GM18861 (cell line): ENCODE measurements around the gene SPINK7.
"Not testable (repeated sequence)": the region's sequence is repeated elsewhere in the genome, so short reads cannot be mapped to it uniquely, and the experiment has no call there.

Experiments
- ATAC-seq: cut with Tn5 transposase; IDR thresholded peaks from one replicate; pipeline ENCODE4 v1.9.1; 2021; ENCODE audit not compliant: unreplicated experiment

The SPINK7 gene

GRCh38 chr5:148312153-148312552 is at the start of gene SPINK7:
SPINK7 (plus strand) TSS chr5:148312423; CDS start chr5:148312484, 61 bp downstream.
- no peak for ATAC-seq

DNA sequence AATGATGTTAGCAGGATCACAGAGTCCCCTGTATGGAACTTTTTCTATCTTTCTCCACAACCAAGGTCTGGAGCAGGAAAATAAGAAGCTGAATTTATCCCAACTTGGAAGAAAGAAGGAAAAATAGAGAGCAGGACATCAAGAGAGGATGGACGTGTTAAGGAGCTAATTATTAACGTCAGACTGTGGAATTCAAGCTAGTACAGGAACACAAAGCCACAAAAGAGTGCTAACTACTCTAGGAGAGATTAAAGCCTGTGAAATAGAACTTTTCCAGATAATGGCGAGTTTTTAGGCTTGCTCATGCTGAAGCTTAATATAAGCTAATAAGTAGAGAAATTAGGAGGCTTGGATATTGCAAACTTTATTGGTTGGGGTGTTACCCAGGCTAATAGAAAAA is 44.3 kb upstream of the SPINK7 start:
- no peak for ATAC-seq

GRCh38 chr5:148268566-148268965 is 43.7 kb upstream of the SPINK7 start, which contains the start of gene SPINK13:
SPINK13 (plus strand) TSS chr5:148268794; CDS start chr5:148270073, 1,279 bp downstream.
- no peak for ATAC-seq

- ATAC-seq, result not testable (repeated sequence)
These were observed 37.1 kb upstream of the SPINK7 start for GRCh38 chr5:148275129-148275528.

DNA sequence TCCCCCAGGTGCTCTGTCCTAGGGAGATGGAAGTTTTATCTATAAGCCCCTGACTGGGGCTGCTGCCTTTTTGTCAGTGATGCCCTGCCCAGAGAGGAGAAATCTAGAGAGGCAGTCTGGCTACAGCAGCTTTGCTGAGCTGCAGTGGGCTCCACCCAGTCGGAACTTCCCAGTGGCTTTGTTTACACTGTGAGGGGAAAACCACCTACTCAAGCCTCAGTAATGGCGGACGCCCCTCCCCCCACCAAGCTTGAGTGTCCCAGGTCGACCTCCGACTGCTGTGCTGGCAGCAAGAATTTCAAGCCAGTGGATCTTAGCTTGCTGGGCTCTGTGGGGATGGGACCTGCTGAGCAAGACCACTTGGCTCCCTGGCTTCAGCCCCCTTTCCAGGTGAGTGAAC is 31.3 kb upstream of the SPINK7 start:
- not testable (repeated sequence) for ATAC-seq

GRCh38 chr5:148281336-148281735 is 30.9 kb upstream of the SPINK7 start:
- not testable (repeated sequence) for ATAC-seq

DNA sequence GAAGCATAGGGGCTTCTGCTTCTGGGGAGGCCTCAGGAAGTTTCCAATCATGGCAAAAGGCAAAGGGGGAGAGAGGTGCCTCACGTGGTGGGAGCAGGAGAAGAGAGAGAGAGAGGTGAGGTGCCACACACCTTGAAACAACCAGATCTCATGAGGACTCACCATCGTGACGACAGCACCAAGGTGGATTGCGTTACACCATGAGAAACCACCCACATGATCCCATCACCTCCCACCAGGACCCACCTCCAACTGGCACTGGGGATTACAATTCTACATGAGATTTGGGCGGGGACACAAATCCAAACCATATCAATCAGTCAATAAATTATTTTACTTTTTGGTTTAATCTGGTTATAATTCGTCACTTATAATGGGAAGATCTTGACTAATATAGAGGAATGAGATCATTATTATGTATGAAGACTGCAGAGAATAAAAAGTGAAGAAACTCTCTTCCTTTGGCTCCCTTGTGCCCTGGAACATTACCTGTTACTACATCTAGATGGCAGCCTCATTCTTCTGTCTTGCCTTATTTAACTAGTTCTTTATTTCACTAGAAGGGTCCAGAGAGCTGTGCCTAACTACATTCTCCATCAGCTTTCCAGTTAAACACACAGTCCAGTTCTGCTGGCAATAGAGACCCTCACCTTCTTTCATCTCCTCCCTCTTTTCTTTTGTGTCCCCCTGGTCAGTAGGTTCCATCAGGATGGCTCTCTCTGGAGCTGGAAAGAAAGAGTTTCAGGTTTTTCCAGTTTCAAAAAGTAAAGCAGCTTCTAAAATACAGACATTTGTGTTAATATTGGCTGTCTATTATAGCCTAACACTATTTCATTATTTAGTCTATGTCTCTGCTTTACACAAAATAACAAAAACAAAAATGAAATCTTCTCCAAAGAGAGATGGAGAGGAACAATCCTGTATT is 21.7 kb upstream of the SPINK7 start:
- ATAC-seq, result no peak

GRCh38 chr5:148297731-148298130 is 14.5 kb upstream of the SPINK7 start:
- ATAC-seq, result no peak

GRCh38 chr5:148306446-148306845 is 5.8 kb upstream of the SPINK7 start:
- no peak for ATAC-seq

DNA sequence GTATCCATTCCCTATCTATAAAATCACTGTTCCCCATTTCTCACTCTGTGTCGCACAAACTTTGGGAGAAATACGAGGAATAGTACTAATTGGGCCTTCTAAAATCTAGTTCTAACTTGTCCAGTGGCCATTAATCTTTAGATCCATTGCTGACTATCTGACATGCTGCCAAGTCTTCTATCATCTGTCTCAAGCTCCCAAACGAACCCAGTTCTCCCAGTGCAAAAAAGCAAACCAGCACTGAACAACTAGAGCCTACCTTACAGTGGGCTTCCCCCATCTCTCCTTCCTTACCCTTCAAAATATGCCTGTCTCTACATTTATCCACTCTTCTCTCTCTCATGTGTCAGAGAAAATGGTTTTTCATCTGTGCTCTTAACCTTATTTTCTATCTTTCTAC is 3.2 kb upstream of the SPINK7 start:
- ATAC-seq, result no peak

- ATAC-seq, result no peak
These were observed 2.5 kb upstream of the SPINK7 start for GRCh38 chr5:148309746-148310145.

DNA sequence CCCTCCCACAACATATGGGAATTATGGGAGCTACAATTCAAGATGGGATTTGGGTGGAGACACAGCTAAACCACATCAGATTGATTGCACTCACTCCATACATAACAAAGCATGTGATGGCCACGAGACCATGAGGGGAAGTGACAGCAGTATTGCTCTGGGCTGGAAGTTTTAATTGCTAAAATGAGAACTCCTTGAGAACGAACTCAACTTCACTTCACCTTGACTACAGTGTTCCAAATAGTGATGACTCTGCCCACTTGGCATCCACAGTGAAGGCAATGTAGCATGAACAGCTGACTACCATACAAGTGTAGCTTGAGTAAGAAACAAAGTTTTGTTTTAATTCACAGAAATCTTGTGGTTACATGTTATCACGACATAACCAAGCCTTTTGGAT is 739 bp upstream of the SPINK7 start:
- no peak for ATAC-seq

DNA sequence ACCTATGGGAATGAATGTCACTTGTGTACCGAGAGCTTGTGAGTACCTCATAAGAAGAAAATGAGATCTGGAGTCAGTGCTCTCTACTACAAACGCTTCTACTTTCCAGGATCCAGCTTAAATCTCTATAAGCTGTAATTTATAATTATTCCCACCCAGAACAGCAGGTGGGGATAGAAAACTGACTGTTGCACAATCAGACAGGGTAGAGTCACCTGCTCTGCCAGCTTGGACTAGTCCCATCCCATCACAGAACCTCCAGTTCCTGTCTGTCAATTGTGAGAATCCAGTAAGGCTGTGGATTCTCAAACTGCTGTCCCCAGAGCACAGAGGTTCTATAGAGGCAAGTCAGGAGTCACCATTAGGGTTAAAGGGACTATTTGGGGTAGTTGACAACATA is 2.0 kb downstream of the SPINK7 start:
- ATAC-seq, result no peak

- no peak for ATAC-seq
These were observed 2.5 kb downstream of the SPINK7 start for GRCh38 chr5:148314731-148315130.

DNA sequence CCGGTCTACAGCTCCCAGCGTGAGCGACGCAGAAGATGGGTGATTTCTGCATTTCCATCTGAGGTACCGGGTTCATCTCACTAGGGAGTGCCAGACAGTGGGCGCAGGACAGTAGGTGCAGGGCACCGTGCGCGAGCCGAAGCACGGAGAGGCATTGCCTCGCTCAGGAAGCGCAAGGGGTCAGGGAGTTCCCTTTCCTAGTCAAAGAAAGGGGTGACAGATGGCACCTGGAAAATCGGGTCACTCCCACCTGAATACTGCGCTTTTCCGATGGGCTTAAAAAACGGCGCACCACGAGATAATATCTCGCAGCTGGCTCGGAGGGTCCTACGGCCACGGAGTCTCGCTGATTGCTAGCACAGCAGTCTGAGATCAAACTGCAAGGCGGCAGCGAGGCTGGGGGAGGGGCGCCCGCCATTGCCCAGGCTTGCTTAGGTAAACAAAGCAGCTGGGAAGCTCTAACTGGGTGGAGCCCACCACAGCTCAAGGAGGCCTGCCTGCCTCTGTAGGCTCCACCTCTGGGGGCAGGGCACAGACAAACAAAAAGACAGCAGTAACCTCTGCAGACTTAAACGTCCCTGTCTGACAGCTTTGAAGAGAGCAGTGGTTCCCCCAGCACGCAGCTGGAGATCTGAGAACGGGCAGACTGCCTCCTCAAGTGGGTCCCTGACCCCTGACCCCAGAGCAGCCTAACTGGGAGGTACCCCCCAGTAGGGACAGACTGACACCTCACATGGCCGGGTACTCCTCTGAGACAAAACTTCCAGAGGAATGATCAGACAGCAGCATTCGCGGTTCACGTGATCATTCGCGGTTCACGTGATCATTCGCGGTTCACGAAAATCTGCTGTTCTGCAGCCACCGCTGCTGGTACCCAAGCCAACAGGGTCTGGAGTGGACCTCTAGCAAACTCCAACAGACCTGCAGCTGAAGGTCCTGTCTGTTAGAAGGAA is 8.1 kb downstream of the SPINK7 start:
- ATAC-seq, result not testable (repeated sequence)

DNA sequence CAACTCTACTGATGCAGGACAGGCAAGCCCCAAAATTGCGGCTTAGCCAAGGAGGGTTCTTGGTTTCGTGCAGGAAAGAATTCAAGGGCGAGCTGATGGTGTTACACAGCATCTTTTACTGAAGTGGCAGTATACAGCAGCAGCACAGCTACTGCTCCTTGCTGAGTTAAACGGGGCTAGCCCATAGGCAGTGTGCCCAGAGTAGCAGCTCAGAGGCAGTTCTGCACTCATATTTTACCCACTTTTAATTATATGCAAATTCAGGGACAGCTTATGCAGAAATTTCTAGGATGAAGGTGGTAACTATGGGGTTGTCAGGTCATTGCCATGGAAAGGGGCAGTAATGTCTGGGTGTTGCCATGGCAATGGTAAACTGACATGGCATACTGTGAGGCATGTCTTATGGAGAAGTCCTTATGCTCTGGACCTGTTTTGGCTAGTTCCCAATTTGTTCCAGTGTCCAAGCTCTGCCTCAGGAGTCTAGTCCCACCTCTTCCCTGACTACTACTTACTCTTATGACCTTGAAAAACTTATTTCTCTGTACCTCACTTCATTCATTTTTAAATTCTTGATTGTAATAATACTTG is 21.1 kb downstream of the SPINK7 start:
- no peak for ATAC-seq

GRCh38 chr5:148335259-148335658 is 23.0 kb downstream of the SPINK7 start, which contains the start of gene SPINK9:
SPINK9 (plus strand) TSS chr5:148335559; CDS start chr5:148335614, 55 bp downstream.
- ATAC-seq, result no peak

DNA sequence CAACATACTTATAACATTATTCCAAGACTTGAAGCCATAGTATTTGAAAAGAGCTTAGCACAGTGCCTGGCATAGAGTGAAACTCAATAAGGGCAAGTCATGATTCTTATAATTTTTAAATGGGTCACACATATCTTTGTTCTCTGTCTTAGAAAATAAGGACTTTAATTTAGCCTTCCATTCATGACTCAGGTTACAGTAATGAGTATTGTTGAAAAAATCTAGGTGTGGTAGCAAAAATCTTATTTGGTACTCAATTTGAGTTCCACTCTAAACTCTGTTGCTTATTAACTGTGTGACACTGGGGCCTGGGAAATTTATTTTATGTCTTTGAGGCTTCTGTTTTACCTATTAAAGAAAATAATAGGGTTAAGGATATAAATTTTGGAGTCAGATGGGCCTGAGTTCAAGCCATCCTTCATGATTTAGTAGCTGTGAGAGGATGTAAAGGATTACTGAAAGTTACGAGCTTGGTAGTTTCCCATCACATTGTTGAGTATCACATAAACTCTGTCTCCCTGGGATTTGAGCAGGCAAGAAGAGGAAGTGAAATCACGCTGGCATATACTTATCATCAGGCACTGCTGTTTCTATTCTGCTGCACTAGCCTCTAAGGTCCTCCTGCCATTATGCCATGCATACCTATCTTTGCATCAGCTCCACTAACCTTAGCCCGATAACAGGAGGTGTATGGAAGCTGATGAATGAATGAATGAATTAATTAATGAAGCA is 24.6 kb downstream of the SPINK7 start:
- ATAC-seq, result peak; percentile 86

- no peak for ATAC-seq
These were observed 30.3 kb downstream of the SPINK7 start for GRCh38 chr5:148342371-148343045.

GRCh38 chr5:148343046-148343407 is 30.8 kb downstream of the SPINK7 start:
- no peak for ATAC-seq
